H9 (cell line): Measurements from ENCODE around the gene EIF4G2. TPM values are rescaled to one million over a fixed set of nuclear protein-coding genes. Genes with fewer than 3 reads are reported as not detected.

Source experiments
- DNase-seq: peaks from one replicate; pipeline ENCODE4 v3.0.0-alpha.2; 2017
- H2AFZ ChIP-seq: one replicate; pipeline ENCODE4 v1.6.1; 2013; ENCODE audit warnings: mild to moderate bottlenecking, low read length, control low read depth, moderate library complexity
- H2AK5ac ChIP-seq: 2 replicates; pipeline ENCODE4 v1.6.1; 2013; ENCODE audit warnings: low read length, control low read depth, mixed read lengths; ENCODE audit not compliant: insufficient read length
- H2BK120ac ChIP-seq: one replicate; pipeline ENCODE4 v1.6.1; 2013; ENCODE audit warnings: low read depth, mild to moderate bottlenecking, low read length, control low read depth, inconsistent platforms; ENCODE audit not compliant: poor library complexity, severe bottlenecking
- H2BK12ac ChIP-seq: 2 replicates; pipeline ENCODE4 v1.6.1; 2013; ENCODE audit warnings: low read length, control low read depth, mixed read lengths, low read depth; ENCODE audit not compliant: insufficient read length
- H2BK15ac ChIP-seq: 2 replicates; pipeline ENCODE4 v1.6.1; 2013; ENCODE audit warnings: low read depth, low read length, control low read depth
- H2BK20ac ChIP-seq: one replicate; pipeline ENCODE4 v1.6.1; 2013; ENCODE audit warnings: low read depth, mild to moderate bottlenecking, low read length, control low read depth, inconsistent platforms; ENCODE audit not compliant: poor library complexity, severe bottlenecking
- H2BK5ac ChIP-seq: 2 replicates; pipeline ENCODE4 v1.6.1; 2013; ENCODE audit warnings: low read length, control low read depth, mixed read lengths; ENCODE audit not compliant: insufficient read length
- H3K14ac ChIP-seq: 2 replicates; pipeline ENCODE4 v1.6.1; 2013; ENCODE audit warnings: low read length, control low read depth; ENCODE audit not compliant: insufficient read depth
- H3K18ac ChIP-seq: 2 replicates; pipeline ENCODE4 v1.6.1; 2013; ENCODE audit warnings: low read depth, mild to moderate bottlenecking, mixed read lengths, low read length, control low read depth; ENCODE audit not compliant: insufficient read length
- H3K23ac ChIP-seq: 2 replicates; pipeline ENCODE4 v1.6.1; 2013; ENCODE audit warnings: low read length, control low read depth, mixed read lengths, low read depth; ENCODE audit not compliant: insufficient read length
- H3K23me2 ChIP-seq: 2 replicates; pipeline ENCODE4 v1.6.1; 2013; ENCODE audit warnings: low read depth, mild to moderate bottlenecking, mixed read lengths, low read length, control low read depth; ENCODE audit not compliant: insufficient read length, poor library complexity, severe bottlenecking
- H3K27ac ChIP-seq: 2 replicates; pipeline ENCODE4 v1.5.1; 2013; ENCODE audit warnings: low read length, control low read depth, mixed read lengths, low read depth; ENCODE audit not compliant: insufficient read length
- H3K27me3 ChIP-seq: 2 replicates; pipeline ENCODE4 v1.6.1; 2013; ENCODE audit warnings: low read length, control low read depth, inconsistent platforms; ENCODE audit not compliant: insufficient read depth
- H3K4ac ChIP-seq: 2 replicates; pipeline ENCODE4 v1.6.1; 2013; ENCODE audit warnings: low read depth, mild to moderate bottlenecking, control low read depth, inconsistent platforms, low read length, moderate library complexity
- H3K4me1 ChIP-seq: 2 replicates; pipeline ENCODE4 v1.6.1; 2013; ENCODE audit warnings: low read length, control low read depth, inconsistent platforms; ENCODE audit not compliant: insufficient read depth
- H3K4me2 ChIP-seq: 2 replicates; pipeline ENCODE4 v1.6.1; 2013; ENCODE audit warnings: low read length, control low read depth, mixed read lengths; ENCODE audit not compliant: insufficient read length, insufficient read depth
- H3K56ac ChIP-seq: 2 replicates; pipeline ENCODE4 v1.6.1; 2013; ENCODE audit warnings: low read depth, mild to moderate bottlenecking, mixed read lengths, low read length, control low read depth; ENCODE audit not compliant: insufficient read length
- H3K79me1 ChIP-seq: 2 replicates; pipeline ENCODE4 v1.6.1; 2013; ENCODE audit warnings: low read depth, mild to moderate bottlenecking, moderate library complexity, low read length, control low read depth, inconsistent platforms; ENCODE audit not compliant: insufficient read depth, poor library complexity, severe bottlenecking
- H3K79me2 ChIP-seq: 2 replicates; pipeline ENCODE4 v1.6.1; 2013; ENCODE audit warnings: low read length, control low read depth, inconsistent platforms; ENCODE audit not compliant: insufficient read depth
- H3K9ac ChIP-seq: 2 replicates; pipeline ENCODE4 v1.6.1; 2013; ENCODE audit warnings: low read length, control low read depth, mixed read lengths; ENCODE audit not compliant: insufficient read length; ENCODE audit errors: extremely low read depth
- H3K9me3 ChIP-seq: one replicate; pipeline ENCODE4 v1.6.1; 2013; ENCODE audit warnings: low read depth, low read length, inconsistent platforms; ENCODE audit not compliant: control insufficient read depth
- H3T11ph ChIP-seq: one replicate; pipeline ENCODE4 v1.6.1; 2013; ENCODE audit warnings: mild to moderate bottlenecking, low read length, control low read depth, inconsistent platforms
- H4K20me1 ChIP-seq: one replicate; pipeline ENCODE4 v1.6.1; 2013; ENCODE audit not compliant: control insufficient read depth, insufficient read length, insufficient read depth
- H4K5ac ChIP-seq: 2 replicates; pipeline ENCODE4 v1.6.1; 2013; ENCODE audit warnings: low read depth, mild to moderate bottlenecking, mixed read lengths, low read length, control low read depth; ENCODE audit not compliant: insufficient read length
- H4K8ac ChIP-seq: replicated peaks from 2 replicates; pipeline ENCODE4 v1.6.1; 2013; ENCODE audit warnings: low read length, control low read depth, mixed read lengths, low read depth; ENCODE audit not compliant: insufficient read length
- H4K91ac ChIP-seq: 2 replicates; pipeline ENCODE4 v1.6.1; 2013; ENCODE audit warnings: low read depth, mild to moderate bottlenecking, moderate library complexity, mixed read lengths, low read length, control low read depth; ENCODE audit not compliant: insufficient read length
- H3K27ac Mint-ChIP-seq, 3 experiments: 2 replicates in 2 of 3; 3 replicates in 1 of 3; pipeline ENCODE4 v1.8.0; 2020 to 2021; ENCODE audit warnings: mixed read lengths in 3 of 3, mild to moderate bottlenecking in 1 of 3, moderate library complexity in 1 of 3
- H3K27me3 Mint-ChIP-seq: 2 replicates; pipeline ENCODE4 v1.8.0; 2021; ENCODE audit warnings: low read depth, mild to moderate bottlenecking, moderate library complexity, mixed read lengths
- H3K36me3 Mint-ChIP-seq, 3 experiments: 2 replicates in 2 of 3; 3 replicates in 1 of 3; pipeline ENCODE4 v1.8.0; 2020 to 2021; ENCODE audit warnings: low read depth in 3 of 3, mixed read lengths in 3 of 3; ENCODE audit not compliant: insufficient read depth in 1 of 3
- H3K4me1 Mint-ChIP-seq, 2 experiments: 2 replicates each; pipeline ENCODE4 v1.8.0; 2020; ENCODE audit warnings: mixed read lengths in 2 of 2
- H3K4me3 Mint-ChIP-seq, 2 experiments: 2 replicates in 1 of 2; 3 replicates in 1 of 2; pipeline ENCODE4 v1.8.0; 2020 to 2021; ENCODE audit warnings: mild to moderate bottlenecking in 2 of 2, mixed read lengths in 2 of 2, moderate library complexity in 1 of 2
- H3K9me3 Mint-ChIP-seq, 2 experiments: 2 replicates in 1 of 2; 3 replicates in 1 of 2; pipeline ENCODE4 v1.8.0; 2020; ENCODE audit warnings: mild to moderate bottlenecking in 2 of 2, mixed read lengths in 2 of 2, moderate library complexity in 1 of 2
- CTCF ChIP-seq: fragments of 200-600 bp; sonication (generic); conservative IDR thresholded peaks from 3 replicates; pipeline ENCODE4 v1.8.0; 2021; ENCODE audit warnings: antibody characterized with exemption, mild to moderate bottlenecking
- WGBS: extraction: QIAGEN DNeasy Blood & Tissue Kit; methylation state at CpG from one replicate; pipeline ENCODE4 v1.1.7; 2013; ENCODE audit warnings: missing lambda C conversion rate, low lambda C conversion rate, mixed read lengths; ENCODE audit not compliant: insufficient read length; ENCODE audit errors: extremely low coverage; 5-methylcytosine and 5-hydroxymethylcytosine counted together
- total RNA-seq: library from RNA; stranded (reverse); gene quantifications from 2 replicates; pipeline ENCODE4 v1.2.1, GENCODE V29; 2021

Gene EIF4G2
- total RNA-seq, 1 experiment from 2014 or later, result 1,013 TPM

- no peak overlapping the region for H4K5ac ChIP-seq
- H3T11ph ChIP-seq, result no peak overlapping the region
- DNase-seq, result no peak
- no peak overlapping the region for H2AFZ ChIP-seq
- H3K18ac ChIP-seq, result no peak overlapping the region
- no peak overlapping the region for H3K9ac ChIP-seq
- H3K4me2 ChIP-seq, result no peak overlapping the region
- H3K4ac ChIP-seq, result no peak overlapping the region
- no peak overlapping the region for H3K27ac ChIP-seq
- no peak overlapping the region for H3K14ac ChIP-seq
- H4K91ac ChIP-seq, result no peak overlapping the region
- H2BK15ac ChIP-seq, result no peak overlapping the region
- no peak overlapping the region for H2BK12ac ChIP-seq
- H4K20me1 ChIP-seq, result no peaks in the 10 kb centered on the region
- H2BK5ac ChIP-seq, result no peak overlapping the region
- H3K27ac Mint-ChIP-seq, result no peak overlapping the region
- no peaks in the 10 kb centered on the region for H3K27me3 Mint-ChIP-seq
- no peaks in the 10 kb centered on the region for H3K27me3 ChIP-seq
- no peak overlapping the region for H2BK120ac ChIP-seq
- H3K56ac ChIP-seq, result no peak overlapping the region
- no peak for TF ChIP-seq CTCF
- peaks cover 75 to 95% (median 88%) of the 10 kb centered on the region in 3 experiments for H3K36me3 Mint-ChIP-seq
- H3K4me3 Mint-ChIP-seq, result no peak overlapping the region
- no peaks in the 10 kb centered on the region for H3K9me3 Mint-ChIP-seq
- H3K4me1 ChIP-seq, result no peaks in the 10 kb centered on the region
- no peaks in the 10 kb centered on the region for H3K79me2 ChIP-seq
- no peaks in the 10 kb centered on the region for H3K9me3 ChIP-seq
- H3K23me2 ChIP-seq, result no peaks in the 10 kb centered on the region
- H2BK20ac ChIP-seq, result no peak overlapping the region
- no peak overlapping the region for H3K23ac ChIP-seq
- no peaks in the 10 kb centered on the region for H3K79me1 ChIP-seq
- WGBS, result no CpG with 5 or more reads among the region's 2 CpGs
- peaks cover 4 to 8% of the 10 kb centered on the region in 2 experiments; a peak in 2 of 4 replicates for H3K4me1 Mint-ChIP-seq
- H2AK5ac ChIP-seq, result no peak overlapping the region
- H4K8ac ChIP-seq, result no peak overlapping the region
Observed at GRCh38 chr11:10800292-10800691, 8.4 kb downstream of the EIF4G2 start.
